ENCODE measurements around the gene ATXN1.

- TF ChIP-seq CTCF (IDR thresholded peaks at IDR 0.05) (no peak), POLR2A (IDR thresholded peaks at IDR 0.05) (no peak)
These were observed 29.7 kb downstream of the ATXN1 start for GRCh38 chr6:16731478-16732051.
